Neutrophil (primary cell): Measurements from ENCODE around the gene FAM83C.

Experiments
- H3K27ac ChIP-seq: fragments of 200-600 bp; sonication (generic); 2 replicates; pipeline ENCODE4 v1.5.1; 2016; ENCODE audit warnings: mild to moderate bottlenecking, moderate library complexity
- H3K27me3 ChIP-seq: fragments of 200-600 bp; sonication (generic); 2 replicates; pipeline ENCODE4 v1.6.0; 2016; ENCODE audit warnings: mild to moderate bottlenecking
- H3K36me3 ChIP-seq: fragments of 200-600 bp; sonication (generic); 2 replicates; pipeline ENCODE4 v1.5.1; 2017
- H3K4me1 ChIP-seq, 2 experiments: fragments of 200-600 bp in 1 of 2; sonication (generic) in 1 of 2; 1 replicate in 1 of 2; 2 replicates in 1 of 2; pipeline versions ENCODE4 v1.5.1 to v1.6.1; 2013 to 2016; ENCODE audit warnings: low read depth in 1 of 2, low read length in 1 of 2, mild to moderate bottlenecking in 1 of 2, moderate library complexity in 1 of 2; ENCODE audit not compliant: control insufficient read depth in 1 of 2, insufficient read depth in 1 of 2
- H3K4me3 ChIP-seq, 2 experiments: fragments of 200-600 bp in 1 of 2; sonication (generic) in 1 of 2; 1 replicate in 1 of 2; 2 replicates in 1 of 2; pipeline ENCODE4 v1.5.1; 2013 to 2016; ENCODE audit warnings: low read depth in 1 of 2, low read length in 1 of 2, mild to moderate bottlenecking in 1 of 2, moderate library complexity in 1 of 2
- H3K9me3 ChIP-seq: fragments of 200-600 bp; sonication (generic); 2 replicates; pipeline ENCODE4 v1.5.1; 2016
- CTCF ChIP-seq: fragments of 200-600 bp; sonication (generic); IDR thresholded peaks from 2 replicates; pipeline ENCODE4 v1.5.1; 2016; ENCODE audit warnings: antibody characterized with exemption

Gene FAM83C

GRCh38 chr20:35334311-35335101 lies 42.3 kb upstream of the FAM83C start:
- no peaks in the 10 kb centered on the region for H3K27me3 ChIP-seq
- no peaks in the 10 kb centered on the region for H3K9me3 ChIP-seq
- H3K4me3 ChIP-seq = no peak overlapping the region
- peaks cover 0 to 3% of the 10 kb centered on the region in 2 experiments for H3K4me1 ChIP-seq
- H3K27ac ChIP-seq = no peak overlapping the region
- no peaks in the 10 kb centered on the region for H3K36me3 ChIP-seq
- no peak for TF ChIP-seq CTCF

GRCh38 chr20:35333606-35334005 lies 41.4 kb upstream of the FAM83C start:
- no peaks in the 10 kb centered on the region for H3K36me3 ChIP-seq
- no peak overlapping the region for H3K27ac ChIP-seq
- no peak for TF ChIP-seq CTCF

GRCh38 chr20:35332540-35333200 lies 40.4 kb upstream of the FAM83C start:
- Histone ChIP-seq H3K27ac (no peak overlapping the region), H3K27me3 (no peaks in the 10 kb centered on the region), H3K4me3 (no peak overlapping the region), H3K4me1 (peaks cover 0 to 3% of the 10 kb centered on the region in 2 experiments), H3K36me3 (no peaks in the 10 kb centered on the region), H3K9me3 (no peaks in the 10 kb centered on the region)
- TF ChIP-seq CTCF = no peak

More at GRCh38 chr20:35333606-35334005, 41.4 kb upstream of the FAM83C start:
- Histone ChIP-seq H3K4me1 (peaks cover 0 to 3% of the 10 kb centered on the region in 2 experiments), H3K4me3 (no peak overlapping the region), H3K27me3 (no peaks in the 10 kb centered on the region), H3K9me3 (no peaks in the 10 kb centered on the region)

DNA sequence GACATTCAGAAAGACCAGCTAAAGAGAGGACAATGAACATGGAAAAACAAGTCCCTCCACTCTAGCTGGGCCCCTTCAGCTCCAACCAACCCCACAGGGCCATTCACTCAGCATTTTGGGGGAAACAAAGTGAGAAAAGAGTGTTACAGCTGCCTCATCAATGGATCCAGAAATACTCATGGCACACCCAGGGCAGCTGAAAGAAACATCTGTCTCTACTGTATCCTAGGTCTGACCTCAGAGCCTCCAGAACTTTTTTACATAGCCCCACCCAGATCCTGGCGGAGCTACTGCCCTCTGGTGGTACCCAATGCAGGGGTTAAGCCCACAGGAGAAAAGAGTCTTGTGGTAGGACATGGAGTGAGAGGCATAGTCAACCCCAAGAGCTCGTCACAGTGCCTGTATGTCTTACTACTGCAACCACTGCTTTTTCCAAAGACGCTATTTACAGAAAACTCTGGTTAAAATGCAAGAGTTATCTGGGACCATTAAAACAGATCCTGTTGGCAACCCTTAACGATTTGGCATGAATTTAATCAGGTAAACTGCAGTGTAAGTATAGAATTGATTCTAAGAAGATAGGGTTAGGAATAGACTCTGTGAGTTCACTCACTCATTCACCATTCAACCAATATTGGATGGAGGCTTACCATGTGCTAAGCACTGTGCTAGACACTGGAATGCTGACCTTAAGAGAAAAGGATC lies 37.4 kb upstream of the FAM83C start:
- no peaks in the 10 kb centered on the region for H3K9me3 ChIP-seq
- no peak overlapping the region for H3K4me3 ChIP-seq
- TF ChIP-seq CTCF = no peak
- H3K27ac ChIP-seq = no peak overlapping the region
- H3K36me3 ChIP-seq = no peaks in the 10 kb centered on the region
- H3K4me1 ChIP-seq = no peaks in the 10 kb centered on the region
- no peaks in the 10 kb centered on the region for H3K27me3 ChIP-seq

DNA sequence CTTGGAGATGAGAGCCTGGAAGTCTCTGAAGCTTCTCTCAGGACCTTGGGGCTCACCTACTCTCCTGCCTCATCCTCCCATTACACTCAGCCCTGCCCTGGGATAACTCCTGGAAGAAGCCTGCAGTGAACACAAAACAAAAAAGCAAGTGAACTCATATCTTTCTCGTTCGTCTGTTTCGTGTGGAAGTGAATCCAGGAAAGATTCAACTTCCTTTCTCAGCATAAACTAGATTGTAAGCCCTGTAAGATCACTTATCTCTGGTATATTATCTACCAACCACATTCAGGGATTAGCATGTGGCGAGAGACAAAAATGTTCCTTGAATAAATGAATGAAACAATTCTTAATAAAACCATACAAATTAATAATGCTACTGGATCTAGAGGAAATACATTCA lies 36.5 kb upstream of the FAM83C start:
- Histone ChIP-seq H3K27me3 (no peaks in the 10 kb centered on the region), H3K4me1 (no peaks in the 10 kb centered on the region), H3K4me3 (no peak overlapping the region), H3K27ac (no peak overlapping the region), H3K9me3 (no peaks in the 10 kb centered on the region), H3K36me3 (no peaks in the 10 kb centered on the region)
- no peak for TF ChIP-seq CTCF
